OCI-LY3 (cell line): ENCODE data around the gene TMEM250.

Source experiments
- H2AFZ ChIP-seq: fragments of 200-600, 300-600 bp; shearing (Covaris generic); 2 replicates; pipeline ENCODE4 v1.6.0; 2014; ENCODE audit warnings: antibody characterized with exemption, low read depth, low read length
- H3K27ac ChIP-seq: fragments of 200-600, 300-600 bp; sonication (generic); 2 replicates; pipeline ENCODE4 v1.5.1; 2014; ENCODE audit warnings: mild to moderate bottlenecking, low read length, moderate library complexity, mixed read lengths
- H3K27me3 ChIP-seq: fragments of 200-600, 300-600 bp; sonication (generic); 2 replicates; pipeline ENCODE4 v1.6.1; 2014; ENCODE audit warnings: low read depth, low read length, mixed read lengths
- H3K36me3 ChIP-seq: fragments of 200-600, 300-600 bp; sonication (generic); replicated peaks from 2 replicates; pipeline ENCODE3; 2014; ENCODE audit warnings: low read depth, low read length, mixed read lengths
- H3K4me1 ChIP-seq: fragments of 300-600, 200-600 bp; sonication (generic); 2 replicates; pipeline ENCODE4 v1.6.1; 2014; ENCODE audit warnings: low read length, mixed read lengths
- H3K4me2 ChIP-seq: fragments of 200-600, 300-600 bp; sonication (generic); 2 replicates; pipeline ENCODE4 v1.6.1; 2014; ENCODE audit warnings: low read length, mixed read lengths
- H3K4me3 ChIP-seq: fragments of 300-600, 200-600 bp; sonication (generic); 2 replicates; pipeline ENCODE4 v1.5.1; 2014; ENCODE audit warnings: antibody characterized with exemption, mild to moderate bottlenecking, low read length, moderate library complexity
- H3K79me2 ChIP-seq: fragments of 300-600, 200-600 bp; shearing (Covaris generic); 2 replicates; pipeline ENCODE4 v1.6.1; 2014; ENCODE audit warnings: mild to moderate bottlenecking, low read length, mixed read lengths
- H3K9ac ChIP-seq: fragments of 300-600, 200-600 bp; shearing (Covaris generic); 2 replicates; pipeline ENCODE4 v1.6.0; 2014; ENCODE audit warnings: mild to moderate bottlenecking, low read length, moderate library complexity
- H3K9me3 ChIP-seq: fragments of 200-600, 300-600 bp; shearing (Covaris generic); 2 replicates; pipeline ENCODE4 v1.6.1; 2014; ENCODE audit warnings: low read length, mixed read lengths; ENCODE audit not compliant: insufficient read depth
- H4K20me1 ChIP-seq: fragments of 200-600, 300-600 bp; sonication (generic); 2 replicates; pipeline ENCODE4 v1.6.1; 2016; ENCODE audit warnings: low read length, mixed read lengths; ENCODE audit not compliant: insufficient read depth
- EZH2phosphoT487 ChIP-seq: fragments of 200-600 bp; shearing (Covaris generic); IDR thresholded peaks from 2 replicates; pipeline ENCODE4 v1.6.1; 2018; ENCODE audit warnings: antibody characterized with exemption, mixed run types, low read depth
- TF ChIP-seq, protein P1 (sequence below): fragments of 200-600, 300-600 bp; sonication (generic); IDR thresholded peaks from 2 replicates; pipeline ENCODE4 v1.5.1; 2014; ENCODE audit warnings: antibody characterized with exemption, low read length, low read depth

Gene TMEM250

DNA sequence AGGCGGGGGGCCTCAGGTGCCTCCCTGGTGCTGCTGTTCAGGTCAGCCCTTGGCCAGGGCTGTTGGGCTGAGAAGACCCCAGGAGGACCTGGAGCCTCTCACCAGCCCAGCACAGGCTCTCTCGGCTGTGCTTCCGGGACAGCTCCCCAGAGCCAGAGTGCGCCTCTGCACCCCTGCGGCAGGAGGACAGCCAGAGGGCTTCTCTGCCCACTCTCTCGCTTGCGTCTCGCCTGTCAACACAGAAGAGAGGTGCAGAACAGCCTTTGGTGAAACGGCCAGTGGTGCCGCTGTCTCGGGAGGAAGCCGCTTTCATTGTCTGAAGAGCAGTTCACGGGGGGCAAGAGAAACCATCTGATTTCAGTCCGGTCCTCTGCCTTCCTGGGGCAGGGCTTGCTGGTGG lies 19.8 kb downstream of the TMEM250 start:
- H2AFZ ChIP-seq = no peak overlapping the region
- H3K27me3 ChIP-seq = no peaks in the 10 kb centered on the region
- no peak overlapping the region for H3K9ac ChIP-seq
- H3K79me2 ChIP-seq = no peaks in the 10 kb centered on the region
- no peak overlapping the region for H3K4me3 ChIP-seq
- H3K36me3 ChIP-seq = no peaks in the 10 kb centered on the region
- H3K9me3 ChIP-seq = no peaks in the 10 kb centered on the region
- TF ChIP-seq EZH2phosphoT487 = no peak
- TF ChIP-seq, protein P1, sequence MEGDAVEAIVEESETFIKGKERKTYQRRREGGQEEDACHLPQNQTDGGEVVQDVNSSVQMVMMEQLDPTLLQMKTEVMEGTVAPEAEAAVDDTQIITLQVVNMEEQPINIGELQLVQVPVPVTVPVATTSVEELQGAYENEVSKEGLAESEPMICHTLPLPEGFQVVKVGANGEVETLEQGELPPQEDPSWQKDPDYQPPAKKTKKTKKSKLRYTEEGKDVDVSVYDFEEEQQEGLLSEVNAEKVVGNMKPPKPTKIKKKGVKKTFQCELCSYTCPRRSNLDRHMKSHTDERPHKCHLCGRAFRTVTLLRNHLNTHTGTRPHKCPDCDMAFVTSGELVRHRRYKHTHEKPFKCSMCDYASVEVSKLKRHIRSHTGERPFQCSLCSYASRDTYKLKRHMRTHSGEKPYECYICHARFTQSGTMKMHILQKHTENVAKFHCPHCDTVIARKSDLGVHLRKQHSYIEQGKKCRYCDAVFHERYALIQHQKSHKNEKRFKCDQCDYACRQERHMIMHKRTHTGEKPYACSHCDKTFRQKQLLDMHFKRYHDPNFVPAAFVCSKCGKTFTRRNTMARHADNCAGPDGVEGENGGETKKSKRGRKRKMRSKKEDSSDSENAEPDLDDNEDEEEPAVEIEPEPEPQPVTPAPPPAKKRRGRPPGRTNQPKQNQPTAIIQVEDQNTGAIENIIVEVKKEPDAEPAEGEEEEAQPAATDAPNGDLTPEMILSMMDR = no peak
- H3K4me2 ChIP-seq = no peak overlapping the region
- H4K20me1 ChIP-seq = no peaks in the 10 kb centered on the region
- no peaks in the 10 kb centered on the region for H3K4me1 ChIP-seq
- no peak overlapping the region for H3K27ac ChIP-seq

DNA sequence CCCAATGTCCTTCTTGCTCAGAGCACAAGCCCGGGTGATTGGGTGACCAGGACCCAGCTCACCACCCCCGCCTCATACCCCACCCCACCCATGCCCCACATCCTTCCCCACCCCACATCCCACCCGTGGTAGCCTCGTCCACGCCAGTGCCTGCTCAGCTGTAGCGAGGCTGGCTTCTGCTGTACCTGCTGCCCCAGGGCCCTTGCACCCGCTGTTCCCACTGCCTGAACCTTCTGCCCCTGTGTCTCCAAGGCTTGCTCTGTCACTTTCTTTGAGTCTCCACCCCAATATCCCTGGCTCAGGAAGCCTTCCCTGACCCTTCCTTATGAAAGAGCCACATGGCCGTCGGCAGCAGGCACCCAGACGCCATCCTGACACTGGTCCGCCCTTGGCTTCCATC lies 20.5 kb downstream of the TMEM250 start:
- H3K27me3 ChIP-seq = no peaks in the 10 kb centered on the region

DNA sequence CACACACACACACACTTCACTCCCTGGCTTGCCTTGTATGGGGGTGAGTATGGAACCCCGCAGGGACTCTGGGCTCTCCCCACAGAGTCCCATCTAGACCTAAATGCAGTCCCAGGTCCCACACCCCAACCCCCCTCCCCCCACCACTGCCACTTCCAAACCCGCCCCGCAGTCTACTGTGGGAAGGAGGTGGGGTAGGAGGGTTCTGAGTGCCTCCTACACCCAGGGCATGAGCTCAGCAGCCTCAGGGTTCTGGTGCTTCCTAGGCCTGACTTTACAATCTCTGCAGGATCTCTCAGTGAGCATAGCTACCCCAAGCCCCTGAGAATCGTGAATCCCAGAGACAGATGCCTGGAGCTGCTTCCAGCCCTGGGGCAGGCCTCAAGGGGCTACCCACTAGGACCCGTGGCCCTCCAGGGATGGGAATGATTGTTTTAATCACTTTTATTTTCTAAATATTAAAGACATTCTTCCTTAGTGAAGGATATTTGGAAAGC lies 22.1 kb downstream of the TMEM250 start:
- Histone ChIP-seq H2AFZ (no peak overlapping the region), H3K79me2 (no peaks in the 10 kb centered on the region), H3K4me2 (no peak overlapping the region), H3K4me3 (no peak overlapping the region), H3K9ac (no peak overlapping the region), H3K36me3 (no peaks in the 10 kb centered on the region), H4K20me1 (no peaks in the 10 kb centered on the region), H3K27me3 (no peaks in the 10 kb centered on the region), H3K4me1 (no peaks in the 10 kb centered on the region), H3K27ac (no peak overlapping the region), H3K9me3 (no peaks in the 10 kb centered on the region)
- TF ChIP-seq, protein P1 = no peak
- no peak for TF ChIP-seq EZH2phosphoT487

More for the DNA sequence above, 20.5 kb downstream of the TMEM250 start:
- Histone ChIP-seq H3K4me1 (no peaks in the 10 kb centered on the region), H3K36me3 (no peaks in the 10 kb centered on the region), H3K4me3 (no peak overlapping the region), H3K9ac (no peak overlapping the region), H2AFZ (no peak overlapping the region), H3K9me3 (no peaks in the 10 kb centered on the region), H4K20me1 (no peaks in the 10 kb centered on the region), H3K79me2 (no peaks in the 10 kb centered on the region), H3K27ac (no peak overlapping the region), H3K4me2 (no peak overlapping the region)
- TF ChIP-seq EZH2phosphoT487 = no peak
- TF ChIP-seq, protein P1 = no peak

DNA sequence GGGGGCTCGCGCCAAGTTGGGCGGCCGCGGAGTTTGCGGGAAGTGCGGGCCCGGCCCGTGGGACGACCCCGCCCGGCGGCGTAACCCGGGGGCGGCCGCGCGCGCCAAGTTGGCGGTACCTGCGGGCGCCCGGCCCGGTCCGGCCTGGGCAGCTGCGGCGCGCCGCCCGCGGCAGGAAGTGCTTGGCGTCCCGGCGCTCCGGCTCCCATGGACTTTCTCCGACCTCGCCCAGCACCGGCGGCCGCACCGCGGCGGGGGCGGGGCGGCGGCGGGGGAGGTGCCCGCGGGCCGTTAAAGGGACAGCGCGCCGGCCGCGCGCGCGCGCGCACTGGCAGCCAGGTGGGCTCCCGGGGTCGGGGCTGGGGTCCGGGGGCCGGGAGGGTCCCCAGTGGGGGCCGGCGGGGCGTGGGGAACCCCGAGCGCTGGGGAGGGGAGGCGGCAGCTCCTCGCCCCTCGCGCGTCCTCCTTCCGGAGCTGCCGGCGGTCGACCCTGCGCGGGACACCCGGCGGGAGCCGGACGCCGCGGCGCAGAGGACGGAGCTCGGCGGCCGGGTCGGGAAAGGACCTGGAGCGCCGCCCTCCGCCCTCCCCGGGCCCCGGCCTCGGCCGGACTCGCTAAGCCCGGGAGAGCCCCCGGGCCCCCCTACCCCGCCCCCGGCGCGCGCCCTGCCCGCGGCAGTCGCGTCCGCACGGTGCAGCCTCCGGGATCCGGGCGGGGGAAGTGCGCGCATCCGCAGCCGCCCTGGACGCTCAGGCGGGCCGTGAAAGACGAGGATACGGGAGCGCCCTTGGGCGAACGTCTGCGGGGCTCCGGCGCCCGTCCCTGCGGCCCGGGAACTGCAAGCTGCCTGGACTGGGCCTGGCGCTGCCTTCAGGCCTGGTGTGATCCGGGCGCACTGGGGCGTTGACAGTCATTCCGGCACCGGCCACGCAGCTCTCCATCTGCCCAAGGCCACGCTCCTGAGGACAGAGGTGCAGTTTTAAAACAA lies 23.3 kb downstream of the TMEM250 start, which contains the start of gene NACC2:
Gene NACC2, minus strand, starts transcription at position 220 of the 989 bp plus-strand sequence. CDS start 44,768 bp downstream, outside the sequence.
- Histone ChIP-seq H2AFZ (no peak within 1 kb of the TSS), H3K36me3 (no peaks in the 10 kb centered on the region), H3K9me3 (no peaks in the 10 kb centered on the region), H3K4me2 (no peak within 1 kb of the TSS), H4K20me1 (no peaks in the 10 kb centered on the region), H3K27me3 (no peaks in the 10 kb centered on the region), H3K4me1 (no peaks in the 10 kb centered on the region), H3K27ac (no peak within 1 kb of the TSS), H3K4me3 (no peak within 1 kb of the TSS), H3K9ac (no peak within 1 kb of the TSS), H3K79me2 (no peaks in the 10 kb centered on the region)
- TF ChIP-seq, protein P1 = no peak
- TF ChIP-seq EZH2phosphoT487 = no peak
